Endometrial microvascular endothelial cells (primary cell): Measurements from ENCODE around the gene MMP20. TPM values are rescaled to one million over a fixed set of nuclear protein-coding genes. Genes with fewer than 3 reads are reported as not detected.

Experiments used
- in situ Hi-C: cut with HindIII; loops from 2 replicates; pipeline ENCODE4 v1.10.0; 2017; ENCODE audit warnings: low sequenced_read_pairs, low pct_unique_long_range_greater_than_20kb; ENCODE audit errors: inconsistent ontology term
- total RNA-seq: library from RNA; depleted of rRNA; stranded (reverse); fragments of >200 nt; gene quantifications from one replicate; pipeline ENCODE4 v1.2.3, GENCODE V29; 2015; ENCODE audit errors: inconsistent ontology term

Gene MMP20
- total RNA-seq, 1 donor from 2014 or later: not detected

- in situ Hi-C loops: no loop called here
Observed at GRCh38 chr11:102534261-102534872, 90.8 kb downstream of the MMP20 start.

- in situ Hi-C loops: no loop called here
Observed at GRCh38 chr11:102530558-102530957, 94.6 kb downstream of the MMP20 start, which contains the start of gene MMP7. Gene MMP7, minus strand, starts transcription at chr11:102530747. Its CDS starts 47 bp downstream, at chr11:102530700.

- in situ Hi-C loops: no loop called here
Observed at GRCh38 chr11:102528618-102529017, 96.5 kb downstream of the MMP20 start.

GRCh38 chr11:102527684-102528083, 97.4 kb downstream of the MMP20 start:
- in situ Hi-C loops: no loop called here

- in situ Hi-C loops: no loop called here
Observed at GRCh38 chr11:102527041-102527440, 98.1 kb downstream of the MMP20 start.

Other genes with a start within 250 kb of the MMP20 start
- 200 TPM for gene TMEM123, start 172.6 kb downstream of the MMP20 start, total RNA-seq
- not detected for gene MMP7, start 94.6 kb downstream of the MMP20 start, total RNA-seq
- not detected for gene MMP27, start 80.4 kb upstream of the MMP20 start, total RNA-seq
- gene MMP8, start 99.6 kb upstream of the MMP20 start, total RNA-seq: not detected
- 5.4 TPM for gene MMP10, start 155.3 kb upstream of the MMP20 start, total RNA-seq
- gene MMP1, start 172.8 kb upstream of the MMP20 start, total RNA-seq: 2,361 TPM
- gene MMP3, start 218.3 kb upstream of the MMP20 start, total RNA-seq: not detected
- gene MMP12, start 249.7 kb upstream of the MMP20 start, total RNA-seq: not detected